ENCODE data around the gene SMPD1.

The SMPD1 gene

GRCh38 chr11:6406370-6406769 is 16.1 kb downstream of the SMPD1 start:
- TF ChIP-seq EZH2phosphoT487 (IDR thresholded peaks at IDR 0.05; ENCODE audit: borderline replicate concordance), result no peak
- TF ChIP-seq, protein P1, sequence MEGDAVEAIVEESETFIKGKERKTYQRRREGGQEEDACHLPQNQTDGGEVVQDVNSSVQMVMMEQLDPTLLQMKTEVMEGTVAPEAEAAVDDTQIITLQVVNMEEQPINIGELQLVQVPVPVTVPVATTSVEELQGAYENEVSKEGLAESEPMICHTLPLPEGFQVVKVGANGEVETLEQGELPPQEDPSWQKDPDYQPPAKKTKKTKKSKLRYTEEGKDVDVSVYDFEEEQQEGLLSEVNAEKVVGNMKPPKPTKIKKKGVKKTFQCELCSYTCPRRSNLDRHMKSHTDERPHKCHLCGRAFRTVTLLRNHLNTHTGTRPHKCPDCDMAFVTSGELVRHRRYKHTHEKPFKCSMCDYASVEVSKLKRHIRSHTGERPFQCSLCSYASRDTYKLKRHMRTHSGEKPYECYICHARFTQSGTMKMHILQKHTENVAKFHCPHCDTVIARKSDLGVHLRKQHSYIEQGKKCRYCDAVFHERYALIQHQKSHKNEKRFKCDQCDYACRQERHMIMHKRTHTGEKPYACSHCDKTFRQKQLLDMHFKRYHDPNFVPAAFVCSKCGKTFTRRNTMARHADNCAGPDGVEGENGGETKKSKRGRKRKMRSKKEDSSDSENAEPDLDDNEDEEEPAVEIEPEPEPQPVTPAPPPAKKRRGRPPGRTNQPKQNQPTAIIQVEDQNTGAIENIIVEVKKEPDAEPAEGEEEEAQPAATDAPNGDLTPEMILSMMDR (conservative IDR thresholded peaks at IDR 0.05; ENCODE audit: low read length), result no peak
- Histone ChIP-seq H3K27me3 (ENCODE audit: insufficient read depth, low read length, poor library complexity, severe bottlenecking) (no peaks in the 10 kb centered on the region), H3K4me2 (ENCODE audit: low read depth, low read length, poor library complexity, severe bottlenecking) (no peak overlapping the region), H2AFZ (ENCODE audit: low read length) (no peak overlapping the region), H3K4me1 (ENCODE audit: insufficient read depth, low read length, poor library complexity, severe bottlenecking) (peaks cover 32% of the 10 kb centered on the region), H3K9me3 (ENCODE audit: insufficient read depth, low read depth, low read length) (no peaks in the 10 kb centered on the region), H3K36me3 (ENCODE audit: insufficient read depth, low read length) (no peaks in the 10 kb centered on the region), H4K20me1 (ENCODE audit: insufficient read depth, low read length, poor library complexity, severe bottlenecking) (no peaks in the 10 kb centered on the region), H3K9ac (ENCODE audit: low read depth, low read length, poor library complexity, severe bottlenecking) (no peak overlapping the region), H3F3A (ENCODE audit: low read depth) (no peaks in the 10 kb centered on the region), H3K79me2 (ENCODE audit: insufficient read depth, low read length) (no peaks in the 10 kb centered on the region), H3K9me2 (replicated peaks; ENCODE audit: low read depth, low read length) (no peaks in the 10 kb centered on the region), H3K4me3 (ENCODE audit: low read length, poor library complexity, severe bottlenecking) (no peak overlapping the region)

GRCh38 chr11:6410695-6411430 is 20.6 kb downstream of the SMPD1 start:
- Histone ChIP-seq H3K4me3 (ENCODE audit: low read length, poor library complexity, severe bottlenecking) (no peak overlapping the region), H3K79me2 (ENCODE audit: insufficient read depth, low read length) (no peaks in the 10 kb centered on the region), H3K4me1 (ENCODE audit: insufficient read depth, low read length, poor library complexity, severe bottlenecking) (peaks cover 11% of the 10 kb centered on the region), H4K20me1 (ENCODE audit: insufficient read depth, low read length, poor library complexity, severe bottlenecking) (no peaks in the 10 kb centered on the region), H3K9me2 (replicated peaks; ENCODE audit: low read depth, low read length) (no peaks in the 10 kb centered on the region), H3K9me3 (ENCODE audit: insufficient read depth, low read depth, low read length) (no peaks in the 10 kb centered on the region), H3K27me3 (ENCODE audit: insufficient read depth, low read length, poor library complexity, severe bottlenecking) (no peaks in the 10 kb centered on the region), H2AFZ (ENCODE audit: low read length) (no peak overlapping the region), H3K9ac (ENCODE audit: low read depth, low read length, poor library complexity, severe bottlenecking) (no peak overlapping the region), H3K36me3 (ENCODE audit: insufficient read depth, low read length) (no peaks in the 10 kb centered on the region), H3F3A (ENCODE audit: low read depth) (no peaks in the 10 kb centered on the region), H3K4me2 (ENCODE audit: low read depth, low read length, poor library complexity, severe bottlenecking) (no peak overlapping the region)
- no peak for TF ChIP-seq EZH2phosphoT487 (IDR thresholded peaks at IDR 0.05; ENCODE audit: borderline replicate concordance)

DNA sequence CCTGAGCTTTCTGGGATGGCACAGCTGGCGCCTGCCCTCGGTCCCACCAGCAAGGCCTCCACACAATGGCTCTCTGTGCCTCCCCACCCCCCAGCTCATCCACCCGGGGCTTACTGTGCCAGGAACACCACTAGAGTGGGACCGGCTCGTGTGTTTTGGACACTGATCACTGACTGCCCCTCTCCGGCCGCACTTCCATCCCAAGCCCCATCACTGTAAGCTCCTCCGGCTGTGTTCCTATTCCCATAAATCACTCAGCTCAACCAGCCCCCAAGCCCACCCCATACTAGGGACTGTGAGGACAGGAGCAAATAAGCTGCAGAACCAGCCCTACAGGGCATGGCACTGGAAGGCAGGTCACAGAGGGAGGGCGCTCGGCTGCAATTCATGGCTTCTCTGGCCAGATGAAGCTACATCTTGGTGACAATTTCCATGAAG is 21.3 kb downstream of the SMPD1 start:
- H3K4me3 ChIP-seq (ENCODE audit: low read length, poor library complexity, severe bottlenecking), result no peak overlapping the region
- H3K4me2 ChIP-seq (ENCODE audit: low read depth, low read length, poor library complexity, severe bottlenecking), result no peak overlapping the region
- H3K9ac ChIP-seq (ENCODE audit: low read depth, low read length, poor library complexity, severe bottlenecking), result no peak overlapping the region
- TF ChIP-seq, protein P1 (conservative IDR thresholded peaks at IDR 0.05; ENCODE audit: low read length), result no peak
- TF ChIP-seq EZH2phosphoT487 (IDR thresholded peaks at IDR 0.05; ENCODE audit: borderline replicate concordance), result no peak
- H3K4me1 ChIP-seq (ENCODE audit: insufficient read depth, low read length, poor library complexity, severe bottlenecking), result peaks cover 11% of the 10 kb centered on the region
- no peaks in the 10 kb centered on the region for H3K9me3 ChIP-seq (ENCODE audit: insufficient read depth, low read depth, low read length)
- no peaks in the 10 kb centered on the region for H4K20me1 ChIP-seq (ENCODE audit: insufficient read depth, low read length, poor library complexity, severe bottlenecking)
- no peaks in the 10 kb centered on the region for H3K79me2 ChIP-seq (ENCODE audit: insufficient read depth, low read length)
- no peaks in the 10 kb centered on the region for H3K9me2 ChIP-seq (replicated peaks; ENCODE audit: low read depth, low read length)
- H3K36me3 ChIP-seq (ENCODE audit: insufficient read depth, low read length), result no peaks in the 10 kb centered on the region
- H3K27me3 ChIP-seq (ENCODE audit: insufficient read depth, low read length, poor library complexity, severe bottlenecking), result no peaks in the 10 kb centered on the region
- no peak overlapping the region for H2AFZ ChIP-seq (ENCODE audit: low read length)
- H3F3A ChIP-seq (ENCODE audit: low read depth), result no peaks in the 10 kb centered on the region

DNA sequence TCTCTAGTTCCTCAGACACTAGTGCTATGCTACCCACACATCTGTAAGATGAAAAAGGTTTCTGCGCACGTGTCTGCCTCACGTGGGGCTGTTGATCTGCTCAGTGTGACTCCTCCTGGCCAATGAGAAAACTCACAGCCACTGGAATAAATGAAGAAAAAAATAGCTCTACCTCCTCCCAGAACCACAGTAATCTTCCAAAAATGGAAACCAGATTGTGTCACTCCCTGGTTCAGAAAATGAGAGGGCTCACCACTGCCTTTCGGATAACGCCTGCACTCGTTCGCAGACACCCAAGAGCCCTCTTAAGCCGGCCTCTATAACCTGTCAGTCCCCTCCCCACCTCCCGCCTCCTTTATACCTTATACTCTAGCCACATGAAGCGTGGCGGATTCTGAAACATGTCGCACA is 23.5 kb downstream of the SMPD1 start:
- Histone ChIP-seq H3K9ac (ENCODE audit: low read depth, low read length, poor library complexity, severe bottlenecking) (no peak overlapping the region), H3K9me2 (replicated peaks; ENCODE audit: low read depth, low read length) (no peaks in the 10 kb centered on the region), H3F3A (ENCODE audit: low read depth) (no peaks in the 10 kb centered on the region), H3K27me3 (ENCODE audit: insufficient read depth, low read length, poor library complexity, severe bottlenecking) (no peaks in the 10 kb centered on the region), H3K79me2 (ENCODE audit: insufficient read depth, low read length) (no peaks in the 10 kb centered on the region), H3K4me2 (ENCODE audit: low read depth, low read length, poor library complexity, severe bottlenecking) (no peak overlapping the region), H4K20me1 (ENCODE audit: insufficient read depth, low read length, poor library complexity, severe bottlenecking) (no peaks in the 10 kb centered on the region), H3K4me1 (ENCODE audit: insufficient read depth, low read length, poor library complexity, severe bottlenecking) (peaks cover 11% of the 10 kb centered on the region), H3K4me3 (ENCODE audit: low read length, poor library complexity, severe bottlenecking) (no peak overlapping the region), H2AFZ (ENCODE audit: low read length) (no peak overlapping the region), H3K9me3 (ENCODE audit: insufficient read depth, low read depth, low read length) (no peaks in the 10 kb centered on the region), H3K36me3 (ENCODE audit: insufficient read depth, low read length) (no peaks in the 10 kb centered on the region)
- no peak for TF ChIP-seq EZH2phosphoT487 (IDR thresholded peaks at IDR 0.05; ENCODE audit: borderline replicate concordance)
- TF ChIP-seq, protein P1 (conservative IDR thresholded peaks at IDR 0.05; ENCODE audit: low read length), result no peak

Measured in Loucy (cell line).